DMS 273 (cell line): ENCODE measurements around the gene C13orf46.
"Not testable (repeated sequence)": the region's sequence is repeated elsewhere in the genome, so short reads cannot be mapped to it uniquely, and the experiment has no call there.

ENCODE experiments used
- DNase-seq: peaks from one replicate; lab custom pipeline; 2025; ENCODE audit not compliant: unreplicated experiment; lab: John Stamatoyannopoulos, UW

The C13orf46 gene

GRCh38 chr13:113995051-113995601 lies 21.2 kb upstream of the C13orf46 start:
- no peak for DNase-seq

- DNase-seq = no peak
Measured at GRCh38 chr13:113992276-113993005, 18.6 kb upstream of the C13orf46 start.

GRCh38 chr13:113991676-113992179 lies 17.9 kb upstream of the C13orf46 start:
- no peak for DNase-seq

GRCh38 chr13:113991191-113991669 lies 17.4 kb upstream of the C13orf46 start:
- DNase-seq = no peak

- DNase-seq = no peak
Measured at GRCh38 chr13:113990321-113990837, 16.5 kb upstream of the C13orf46 start.

- DNase-seq = no peak
Measured at GRCh38 chr13:113989585-113990300, 15.9 kb upstream of the C13orf46 start.

- not testable (repeated sequence) for DNase-seq
Measured at GRCh38 chr13:113988859-113989258, 15.0 kb upstream of the C13orf46 start.

- no peak for DNase-seq
Measured at GRCh38 chr13:113982296-113982661, 8.4 kb upstream of the C13orf46 start.

- DNase-seq = no peak
Measured at GRCh38 chr13:113981611-113982295, 7.9 kb upstream of the C13orf46 start.

- DNase-seq = peak; percentile 91
Measured at GRCh38 chr13:113981194-113981605, 7.3 kb upstream of the C13orf46 start.

GRCh38 chr13:113980489-113981064 lies 6.7 kb upstream of the C13orf46 start:
- no peak for DNase-seq

GRCh38 chr13:113979791-113980471 lies 6.1 kb upstream of the C13orf46 start:
- DNase-seq = no peak

- DNase-seq = no peak
Measured at GRCh38 chr13:113978741-113979481, 5.0 kb upstream of the C13orf46 start.

GRCh38 chr13:113977976-113978375 lies 4.1 kb upstream of the C13orf46 start:
- no peak for DNase-seq

- no peak for DNase-seq
Measured at GRCh38 chr13:113976711-113977684, 3.1 kb upstream of the C13orf46 start.

- no peak for DNase-seq
Measured at GRCh38 chr13:113975416-113975815, 1.5 kb upstream of the C13orf46 start.

GRCh38 chr13:113974304-113975281 lies 717 bp upstream of the C13orf46 start:
- DNase-seq = no peak
